Epithelial cell of proximal tubule (primary cell): ENCODE results near the gene MIB2. TPM values are rescaled to one million over a fixed set of nuclear protein-coding genes. Genes with fewer than 3 reads are reported as not detected.

ENCODE experiments used
- DNase-seq: peaks from one replicate; pipeline ENCODE4 v3.0.0-alpha.2; 2011; ENCODE audit warnings: low read depth
- H3K4me3 ChIP-seq: 2 replicates; pipeline ENCODE4 v1.5.1; 2011; ENCODE audit warnings: low read depth, mild to moderate bottlenecking, low read length
- total RNA-seq: library from RNA; depleted of rRNA; stranded (reverse); fragments of >200 nt; gene quantifications from 2 replicates; pipeline ENCODE4 v1.2.3, GENCODE V29; 2015
- TF ChIP-seq, protein P1 (sequence below): conservative IDR thresholded peaks from 2 replicates; pipeline ENCODE4 v1.5.1; 2012; ENCODE audit warnings: low read depth, mild to moderate bottlenecking, low read length

Gene MIB2
- total RNA-seq, 1 donor from 2014 or later = 29.4 TPM

DNA sequence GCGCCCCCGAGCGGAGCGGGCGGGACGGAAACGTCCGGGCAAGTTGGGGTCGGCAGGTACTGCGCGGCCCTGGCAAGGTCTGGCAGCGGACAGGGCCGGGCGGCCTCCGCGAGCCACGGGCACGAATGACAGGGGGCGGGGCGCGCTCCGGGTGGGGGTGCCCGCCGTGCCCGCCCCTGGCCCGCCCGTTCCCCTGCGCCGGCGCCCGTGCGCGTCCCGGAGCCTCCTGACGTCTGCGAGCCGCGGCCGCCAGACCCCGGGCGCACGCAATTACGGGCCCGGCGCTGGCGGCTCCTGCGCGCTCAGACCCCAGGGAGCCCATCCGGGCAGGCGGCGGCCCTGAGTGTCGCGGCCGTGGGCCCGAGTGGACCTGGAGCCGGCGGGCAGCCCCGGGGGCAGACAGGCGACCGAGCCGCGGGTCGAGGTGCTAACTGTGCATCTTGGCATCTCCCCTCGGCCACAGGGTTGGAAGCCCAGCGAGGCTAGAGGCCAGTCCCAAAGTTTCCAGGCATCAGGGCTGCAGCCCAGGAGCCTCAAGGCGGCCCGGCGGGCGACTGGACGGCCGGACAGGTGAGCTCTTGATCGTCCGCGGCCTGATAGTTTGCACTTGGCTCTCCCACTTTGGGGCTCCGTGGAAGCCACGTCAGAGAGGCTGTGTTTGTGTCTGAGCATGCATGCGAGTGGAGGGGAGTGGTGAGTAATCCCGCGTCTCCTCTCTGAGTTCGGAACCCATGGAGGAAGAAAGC lies 918 bp downstream of the MIB2 start:
- DNase-seq = no peak
- TF ChIP-seq, protein P1, sequence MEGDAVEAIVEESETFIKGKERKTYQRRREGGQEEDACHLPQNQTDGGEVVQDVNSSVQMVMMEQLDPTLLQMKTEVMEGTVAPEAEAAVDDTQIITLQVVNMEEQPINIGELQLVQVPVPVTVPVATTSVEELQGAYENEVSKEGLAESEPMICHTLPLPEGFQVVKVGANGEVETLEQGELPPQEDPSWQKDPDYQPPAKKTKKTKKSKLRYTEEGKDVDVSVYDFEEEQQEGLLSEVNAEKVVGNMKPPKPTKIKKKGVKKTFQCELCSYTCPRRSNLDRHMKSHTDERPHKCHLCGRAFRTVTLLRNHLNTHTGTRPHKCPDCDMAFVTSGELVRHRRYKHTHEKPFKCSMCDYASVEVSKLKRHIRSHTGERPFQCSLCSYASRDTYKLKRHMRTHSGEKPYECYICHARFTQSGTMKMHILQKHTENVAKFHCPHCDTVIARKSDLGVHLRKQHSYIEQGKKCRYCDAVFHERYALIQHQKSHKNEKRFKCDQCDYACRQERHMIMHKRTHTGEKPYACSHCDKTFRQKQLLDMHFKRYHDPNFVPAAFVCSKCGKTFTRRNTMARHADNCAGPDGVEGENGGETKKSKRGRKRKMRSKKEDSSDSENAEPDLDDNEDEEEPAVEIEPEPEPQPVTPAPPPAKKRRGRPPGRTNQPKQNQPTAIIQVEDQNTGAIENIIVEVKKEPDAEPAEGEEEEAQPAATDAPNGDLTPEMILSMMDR = no peak
- peak overlapping the region; percentile 99 for H3K4me3 ChIP-seq

DNA sequence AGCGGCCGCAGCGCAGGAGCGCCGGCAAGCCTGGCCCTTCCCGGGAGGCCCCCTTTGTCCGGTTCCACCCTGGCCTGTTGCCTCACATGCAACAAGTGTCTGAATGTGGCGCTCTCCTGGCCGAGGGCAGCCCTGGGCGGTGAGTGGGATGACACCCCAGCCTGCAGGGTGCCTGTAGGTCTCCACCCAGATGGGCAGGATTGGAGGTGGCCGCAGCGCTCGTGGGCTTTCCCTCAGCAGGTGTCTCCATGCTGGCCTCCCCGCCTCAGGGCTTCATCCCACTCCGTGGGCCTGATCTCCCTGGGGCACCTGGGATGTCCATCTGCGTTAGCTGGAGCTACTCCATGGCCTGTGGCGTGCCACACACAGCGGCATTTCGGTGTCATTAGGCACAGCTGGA lies 1.5 kb downstream of the MIB2 start:
- no peak for DNase-seq
- TF ChIP-seq, protein P1 = no peak
- H3K4me3 ChIP-seq = peak overlapping the region; percentile 99

DNA sequence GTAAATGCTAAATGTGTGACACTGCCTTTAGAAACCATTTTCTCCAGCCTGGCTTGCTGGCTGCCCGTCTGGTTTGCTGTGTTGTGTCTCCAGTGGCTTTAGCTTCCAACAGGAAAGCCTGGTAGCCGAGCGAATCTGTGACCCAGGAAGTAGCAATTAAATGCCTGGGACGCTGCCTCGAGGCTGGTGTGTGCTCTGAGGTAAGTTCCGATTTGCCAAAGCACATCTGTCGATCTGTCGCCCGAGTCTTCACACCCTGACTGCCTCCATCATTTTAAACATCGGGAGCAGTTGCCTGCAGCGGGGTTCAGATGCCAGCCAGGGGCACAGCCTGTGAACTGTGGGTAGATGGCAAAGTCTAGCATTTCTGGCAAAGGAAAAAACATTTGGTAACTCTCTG lies 2.2 kb downstream of the MIB2 start:
- TF ChIP-seq, protein P1 = no peak
- DNase-seq = no peak

DNA sequence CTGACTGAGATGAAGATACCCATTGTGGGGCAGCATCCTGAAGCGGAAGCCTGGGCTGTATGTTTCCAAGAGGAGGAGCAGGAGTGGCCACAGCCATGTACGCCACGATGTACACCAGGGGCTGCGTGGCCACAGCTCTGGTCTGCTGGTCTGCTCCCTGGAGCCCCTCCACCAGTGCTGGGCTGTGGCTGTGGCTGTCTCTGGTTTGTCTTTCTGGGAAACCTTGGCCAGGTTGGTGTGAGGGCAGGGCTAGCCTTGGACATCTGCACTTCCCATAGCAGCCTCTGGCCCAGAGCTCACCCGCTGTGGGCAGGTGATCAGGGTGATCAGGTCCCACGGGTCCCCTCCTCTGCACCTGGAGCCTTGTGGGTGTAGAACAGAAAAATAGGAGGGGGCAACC lies 2.6 kb downstream of the MIB2 start:
- TF ChIP-seq, protein P1 = no peak
- DNase-seq = no peak
- no peak overlapping the region for H3K4me3 ChIP-seq

More for the DNA sequence above, 2.2 kb downstream of the MIB2 start:
- no peak overlapping the region for H3K4me3 ChIP-seq

DNA sequence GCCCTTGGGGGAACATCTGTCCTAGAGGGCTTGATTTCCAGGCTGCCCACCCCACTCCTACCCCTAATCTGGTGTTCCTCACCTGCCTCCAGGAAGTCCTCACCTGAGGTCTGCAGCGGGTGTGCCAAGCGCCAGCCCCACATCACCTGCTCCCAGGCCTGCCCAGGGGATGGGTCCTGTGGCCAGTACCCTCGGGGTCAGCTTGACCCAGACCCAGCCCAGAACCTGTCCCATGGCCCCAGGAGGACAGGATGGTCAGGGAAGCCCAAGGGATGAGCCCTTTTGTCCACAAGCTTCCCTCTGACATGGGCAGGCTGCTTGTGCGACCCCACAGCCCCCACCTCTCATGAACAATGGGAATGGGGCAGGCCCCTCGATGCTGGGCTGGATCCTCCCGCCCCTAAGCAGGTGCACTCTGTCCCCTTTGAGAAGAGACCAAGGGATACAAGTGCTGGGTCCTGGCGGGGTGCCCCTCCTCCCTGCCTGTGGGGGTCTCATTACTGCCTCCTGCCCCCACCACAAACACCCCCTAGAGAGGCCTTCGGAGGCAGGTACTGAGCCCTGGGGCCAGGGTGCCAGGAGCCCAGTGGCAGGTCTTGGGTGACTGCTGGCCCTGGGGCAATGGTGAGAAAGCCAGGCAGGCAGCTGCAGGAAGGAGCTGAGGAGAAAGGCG lies 3.2 kb downstream of the MIB2 start:
- TF ChIP-seq, protein P1 = no peak
- H3K4me3 ChIP-seq = no peak overlapping the region
- no peak for DNase-seq

DNA sequence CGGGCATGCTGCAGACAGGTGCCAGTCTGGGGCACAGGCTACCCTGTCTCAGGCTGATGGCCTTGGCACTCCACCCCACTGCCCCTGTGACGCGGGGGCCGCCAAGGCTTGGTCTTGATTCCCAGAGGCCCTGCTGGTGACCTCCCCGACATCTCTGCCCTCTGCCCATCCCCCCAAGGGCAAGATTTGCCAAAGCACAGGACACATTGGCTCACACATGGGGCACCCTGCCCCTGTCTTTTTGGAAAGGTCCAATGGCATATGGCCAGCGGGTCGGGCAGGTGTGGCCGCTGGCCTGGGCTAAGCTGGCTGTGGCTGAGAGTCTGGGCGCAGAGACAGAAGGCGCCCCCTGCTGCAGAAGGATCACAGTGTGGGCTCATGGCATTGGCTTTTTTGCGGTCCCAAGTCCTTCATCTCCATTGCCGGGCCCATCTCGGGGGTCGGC lies 4.6 kb downstream of the MIB2 start:
- H3K4me3 ChIP-seq = no peak overlapping the region
- TF ChIP-seq, protein P1 = peak; percentile 44
- DNase-seq = no peak
